ENCODE measurements around the gene ERFE.

The ERFE gene

DNA sequence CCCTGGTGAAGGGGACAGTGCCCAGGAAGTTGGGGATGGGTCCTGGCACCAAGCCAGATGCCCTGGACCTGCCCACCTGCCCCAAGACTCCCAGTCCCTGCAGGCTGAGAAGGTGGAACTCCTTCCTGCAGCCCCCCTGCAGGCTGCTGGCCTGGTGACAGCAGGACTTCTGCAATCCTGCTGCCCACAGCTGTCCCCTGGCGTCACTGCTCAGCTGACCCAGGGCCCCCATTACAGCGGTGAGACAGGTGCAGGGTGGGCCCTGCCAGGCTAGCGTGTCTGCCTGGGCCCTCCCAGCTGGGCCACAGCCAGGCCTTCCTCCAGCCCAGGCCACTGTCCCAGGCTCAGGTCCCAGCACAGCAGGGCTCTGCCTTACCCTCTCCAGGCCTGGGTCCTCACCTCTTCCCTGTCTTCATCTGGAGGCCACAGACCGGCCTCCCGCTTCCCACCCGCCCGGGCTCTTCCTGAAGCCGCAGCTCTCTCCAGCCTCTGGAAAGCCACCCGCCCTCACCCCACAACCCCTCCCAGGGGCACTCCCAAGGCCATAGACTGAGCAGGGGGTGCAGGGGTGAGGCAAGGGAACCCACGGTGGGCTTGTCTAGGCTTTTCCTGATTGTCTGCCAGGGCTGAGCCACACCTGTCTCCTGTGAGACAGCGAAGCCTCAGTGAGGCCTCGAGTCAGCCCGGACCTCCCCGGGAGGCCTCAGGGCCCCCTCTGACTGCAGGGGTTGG is 8.8 kb upstream of the ERFE start:
- TF ChIP-seq FOXM1 (IDR thresholded peaks at IDR 0.05; ENCODE audit: borderline replicate concordance, low read depth): peak; percentile 44; the same call in 1 of the 2 replicates
- TF ChIP-seq TCF12 (IDR thresholded peaks at IDR 0.05; ENCODE audit: low read depth): peak; percentile 94
- TF ChIP-seq TAF1 (IDR thresholded peaks at IDR 0.05; ENCODE audit: low read depth): no peak; the same call in 1 of the 2 replicates
- TF ChIP-seq, protein P1, sequence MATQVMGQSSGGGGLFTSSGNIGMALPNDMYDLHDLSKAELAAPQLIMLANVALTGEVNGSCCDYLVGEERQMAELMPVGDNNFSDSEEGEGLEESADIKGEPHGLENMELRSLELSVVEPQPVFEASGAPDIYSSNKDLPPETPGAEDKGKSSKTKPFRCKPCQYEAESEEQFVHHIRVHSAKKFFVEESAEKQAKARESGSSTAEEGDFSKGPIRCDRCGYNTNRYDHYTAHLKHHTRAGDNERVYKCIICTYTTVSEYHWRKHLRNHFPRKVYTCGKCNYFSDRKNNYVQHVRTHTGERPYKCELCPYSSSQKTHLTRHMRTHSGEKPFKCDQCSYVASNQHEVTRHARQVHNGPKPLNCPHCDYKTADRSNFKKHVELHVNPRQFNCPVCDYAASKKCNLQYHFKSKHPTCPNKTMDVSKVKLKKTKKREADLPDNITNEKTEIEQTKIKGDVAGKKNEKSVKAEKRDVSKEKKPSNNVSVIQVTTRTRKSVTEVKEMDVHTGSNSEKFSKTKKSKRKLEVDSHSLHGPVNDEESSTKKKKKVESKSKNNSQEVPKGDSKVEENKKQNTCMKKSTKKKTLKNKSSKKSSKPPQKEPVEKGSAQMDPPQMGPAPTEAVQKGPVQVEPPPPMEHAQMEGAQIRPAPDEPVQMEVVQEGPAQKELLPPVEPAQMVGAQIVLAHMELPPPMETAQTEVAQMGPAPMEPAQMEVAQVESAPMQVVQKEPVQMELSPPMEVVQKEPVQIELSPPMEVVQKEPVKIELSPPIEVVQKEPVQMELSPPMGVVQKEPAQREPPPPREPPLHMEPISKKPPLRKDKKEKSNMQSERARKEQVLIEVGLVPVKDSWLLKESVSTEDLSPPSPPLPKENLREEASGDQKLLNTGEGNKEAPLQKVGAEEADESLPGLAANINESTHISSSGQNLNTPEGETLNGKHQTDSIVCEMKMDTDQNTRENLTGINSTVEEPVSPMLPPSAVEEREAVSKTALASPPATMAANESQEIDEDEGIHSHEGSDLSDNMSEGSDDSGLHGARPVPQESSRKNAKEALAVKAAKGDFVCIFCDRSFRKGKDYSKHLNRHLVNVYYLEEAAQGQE (IDR thresholded peaks at IDR 0.05; ENCODE audit: low read depth): no peak
- TF ChIP-seq EGR1 (IDR thresholded peaks at IDR 0.05): no peak
- TF ChIP-seq, protein P2, sequence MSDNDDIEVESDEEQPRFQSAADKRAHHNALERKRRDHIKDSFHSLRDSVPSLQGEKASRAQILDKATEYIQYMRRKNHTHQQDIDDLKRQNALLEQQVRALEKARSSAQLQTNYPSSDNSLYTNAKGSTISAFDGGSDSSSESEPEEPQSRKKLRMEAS (IDR thresholded peaks at IDR 0.05): peak; percentile 39; the same call in 1 of the 2 replicates
- TF ChIP-seq TEAD4 (IDR thresholded peaks at IDR 0.05): peak; percentile 61
- no peak for TF ChIP-seq RAD21 (IDR thresholded peaks at IDR 0.05; ENCODE audit: low read depth)
- TF ChIP-seq ZBTB7A (IDR thresholded peaks at IDR 0.05; ENCODE audit: low read depth): 0 out of 2 replicates have a peak, but pooled peaks have one; percentile 62
- TF ChIP-seq NFIC (IDR thresholded peaks at IDR 0.05): peak; percentile 88
- TF ChIP-seq EP300 (IDR thresholded peaks at IDR 0.05; ENCODE audit: borderline replicate concordance): peak; percentile 77
- TF ChIP-seq CREB1 (IDR thresholded peaks at IDR 0.05; ENCODE audit: low read depth): no peak
- TF ChIP-seq, protein P3, sequence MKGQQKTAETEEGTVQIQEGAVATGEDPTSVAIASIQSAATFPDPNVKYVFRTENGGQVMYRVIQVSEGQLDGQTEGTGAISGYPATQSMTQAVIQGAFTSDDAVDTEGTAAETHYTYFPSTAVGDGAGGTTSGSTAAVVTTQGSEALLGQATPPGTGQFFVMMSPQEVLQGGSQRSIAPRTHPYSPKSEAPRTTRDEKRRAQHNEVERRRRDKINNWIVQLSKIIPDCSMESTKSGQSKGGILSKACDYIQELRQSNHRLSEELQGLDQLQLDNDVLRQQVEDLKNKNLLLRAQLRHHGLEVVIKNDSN (IDR thresholded peaks at IDR 0.05): peak; percentile 76
- TF ChIP-seq YY1 (IDR thresholded peaks at IDR 0.05; ENCODE audit: low read depth): peak; percentile 35; the same call in 1 of the 2 replicates
- TF ChIP-seq CEBPB (IDR thresholded peaks at IDR 0.05): peak; percentile 57

DNA sequence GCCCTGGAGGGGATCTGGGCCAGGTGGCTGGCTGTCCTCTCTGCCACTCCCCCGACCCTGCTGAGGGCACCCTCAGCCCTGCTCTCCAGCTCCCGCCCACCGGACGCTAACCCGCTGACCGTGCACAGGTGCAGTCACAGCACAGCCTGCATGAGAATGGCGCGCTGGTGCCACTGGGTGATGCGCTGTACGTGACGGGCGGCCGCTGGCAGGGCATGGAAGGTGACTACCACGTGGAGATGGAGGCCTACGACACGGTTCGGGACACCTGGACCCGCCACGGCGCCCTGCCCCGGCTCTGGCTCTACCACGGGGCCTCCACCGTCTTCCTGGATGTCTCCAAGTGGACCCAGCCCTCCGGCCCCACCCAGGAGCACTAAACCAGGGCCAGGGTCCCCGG is 8.1 kb upstream of the ERFE start:
- TF ChIP-seq, protein P1 (IDR thresholded peaks at IDR 0.05; ENCODE audit: low read depth): no peak
- no peak for TF ChIP-seq RAD21 (IDR thresholded peaks at IDR 0.05; ENCODE audit: low read depth)
- TF ChIP-seq CEBPB (IDR thresholded peaks at IDR 0.05): no peak
- TF ChIP-seq, protein P3 (IDR thresholded peaks at IDR 0.05): no peak
- TF ChIP-seq ZBTB7A (IDR thresholded peaks at IDR 0.05; ENCODE audit: low read depth): no peak
- no peak for TF ChIP-seq NFIC (IDR thresholded peaks at IDR 0.05)
- TF ChIP-seq FOXM1 (IDR thresholded peaks at IDR 0.05; ENCODE audit: borderline replicate concordance, low read depth): no peak
- TF ChIP-seq TCF12 (IDR thresholded peaks at IDR 0.05; ENCODE audit: low read depth): no peak
- TF ChIP-seq, protein P2 (IDR thresholded peaks at IDR 0.05): no peak
- no peak for TF ChIP-seq TEAD4 (IDR thresholded peaks at IDR 0.05)
- no peak for TF ChIP-seq TAF1 (IDR thresholded peaks at IDR 0.05; ENCODE audit: low read depth)
- no peak for TF ChIP-seq CREB1 (IDR thresholded peaks at IDR 0.05; ENCODE audit: low read depth)
- TF ChIP-seq YY1 (IDR thresholded peaks at IDR 0.05; ENCODE audit: low read depth): no peak
- TF ChIP-seq EP300 (IDR thresholded peaks at IDR 0.05; ENCODE audit: borderline replicate concordance): no peak
- no peak for TF ChIP-seq EGR1 (IDR thresholded peaks at IDR 0.05)

DNA sequence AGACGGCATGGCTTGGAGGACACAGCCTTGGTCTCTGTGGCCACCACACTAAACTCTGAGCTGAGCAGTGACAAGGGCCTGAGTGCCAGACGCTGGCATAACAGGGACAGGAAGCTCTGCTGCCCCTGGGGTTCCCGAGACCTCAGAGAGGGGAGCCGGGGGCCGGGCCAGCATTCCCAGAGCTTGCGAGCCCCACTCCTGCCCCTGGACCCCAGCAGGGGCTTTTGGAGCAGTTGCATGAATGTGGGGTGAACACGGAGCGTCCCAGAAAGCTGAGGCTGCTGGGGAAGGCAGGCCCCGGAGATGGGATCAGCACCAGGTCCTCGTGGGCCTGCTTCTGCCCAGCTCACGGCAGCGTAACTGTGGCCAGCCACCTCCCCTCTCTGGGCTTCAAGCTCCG is 7.6 kb upstream of the ERFE start:
- TF ChIP-seq RAD21 (IDR thresholded peaks at IDR 0.05; ENCODE audit: low read depth) (no peak), ZBTB7A (IDR thresholded peaks at IDR 0.05; ENCODE audit: low read depth) (0 out of 2 replicates have a peak, but pooled peaks have one; percentile 29)

DNA sequence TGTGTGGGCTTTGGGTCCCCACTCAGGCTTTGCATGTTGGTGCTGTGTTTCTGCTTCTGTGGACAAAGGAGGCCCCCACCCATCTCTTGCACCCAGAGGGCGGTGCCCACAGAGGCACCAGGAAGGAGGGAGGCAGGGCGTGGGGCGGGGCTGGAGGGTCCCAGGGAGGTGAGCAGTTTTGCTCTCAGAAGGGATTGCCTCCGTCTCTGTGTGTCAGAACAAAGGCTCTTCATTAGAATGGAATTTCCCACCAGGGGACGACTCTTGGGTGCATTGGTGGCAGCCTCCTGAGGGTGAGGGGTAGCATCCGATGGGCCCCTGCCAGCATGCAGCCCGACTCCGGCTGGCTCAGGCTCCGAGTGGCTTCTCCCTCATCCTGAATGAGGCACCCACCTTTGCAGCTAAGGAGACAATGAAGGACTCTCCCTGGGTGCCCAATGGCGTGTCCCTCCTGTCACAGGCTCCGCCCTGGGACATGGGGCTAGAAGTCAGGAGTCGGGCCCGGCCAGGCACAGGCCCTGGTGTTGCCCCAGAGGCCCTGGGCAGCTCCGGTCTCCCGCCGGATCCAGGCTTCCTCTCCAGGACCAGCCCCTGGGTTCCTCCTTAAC is 7.0 kb upstream of the ERFE start:
- TF ChIP-seq TAF1 (IDR thresholded peaks at IDR 0.05; ENCODE audit: low read depth) (no peak), TEAD4 (IDR thresholded peaks at IDR 0.05) (no peak), NFIC (IDR thresholded peaks at IDR 0.05) (no peak), FOXM1 (IDR thresholded peaks at IDR 0.05; ENCODE audit: borderline replicate concordance, low read depth) (no peak), CEBPB (IDR thresholded peaks at IDR 0.05) (no peak), RAD21 (IDR thresholded peaks at IDR 0.05; ENCODE audit: low read depth) (no peak), CREB1 (IDR thresholded peaks at IDR 0.05; ENCODE audit: low read depth) (no peak), YY1 (IDR thresholded peaks at IDR 0.05; ENCODE audit: low read depth) (no peak), ZBTB7A (IDR thresholded peaks at IDR 0.05; ENCODE audit: low read depth) (no peak), TCF12 (IDR thresholded peaks at IDR 0.05; ENCODE audit: low read depth) (no peak), EGR1 (IDR thresholded peaks at IDR 0.05) (no peak), EP300 (IDR thresholded peaks at IDR 0.05; ENCODE audit: borderline replicate concordance) (no peak)
- TF ChIP-seq, protein P2 (IDR thresholded peaks at IDR 0.05): no peak
- TF ChIP-seq, protein P1 (IDR thresholded peaks at IDR 0.05; ENCODE audit: low read depth): no peak
- TF ChIP-seq, protein P3 (IDR thresholded peaks at IDR 0.05): no peak
